ENCODE measurements around the gene PCDHGA2.
"Not testable (repeated sequence)": the region's sequence is repeated elsewhere in the genome, so short reads cannot be mapped to it uniquely, and the experiment has no call there.

The PCDHGA2 gene

DNA sequence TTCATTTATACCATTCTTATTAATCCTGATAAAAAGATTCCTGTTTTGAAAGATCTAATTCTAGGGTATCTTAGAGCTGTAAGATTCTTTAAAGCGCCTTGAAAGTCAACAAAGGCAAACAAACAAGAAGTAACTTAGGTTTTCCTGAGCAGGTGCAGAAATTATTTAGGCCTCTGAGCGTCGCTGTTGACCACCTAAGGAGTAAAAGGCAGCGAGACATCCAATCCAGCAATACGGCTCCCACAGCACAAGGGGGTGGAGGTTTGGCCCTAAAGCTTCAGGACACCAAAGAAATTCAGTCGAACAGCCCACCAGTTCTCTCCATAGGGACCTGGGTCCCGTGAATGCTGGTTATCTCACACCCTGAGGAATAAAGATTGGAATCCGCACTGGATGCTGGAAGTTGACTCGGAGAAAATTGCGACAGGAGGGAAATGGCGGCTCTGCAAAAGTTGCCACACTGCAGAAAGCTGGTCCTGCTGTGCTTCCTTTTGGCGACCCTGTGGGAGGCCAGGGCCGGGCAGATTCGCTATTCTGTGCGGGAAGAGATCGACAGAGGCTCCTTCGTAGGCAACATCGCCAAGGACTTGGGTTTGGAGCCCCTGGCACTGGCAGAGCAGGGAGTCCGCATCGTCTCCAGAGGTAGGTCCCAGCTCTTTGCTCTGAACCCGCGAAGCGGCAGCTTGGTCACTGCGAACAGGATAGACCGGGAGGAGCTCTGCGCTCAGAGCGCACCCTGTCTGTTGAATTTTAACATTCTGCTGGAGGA is at the start of gene PCDHGA2:
Gene PCDHGA2 (plus strand): TSS at position 223 of the 769 bp plus-strand sequence.
- DNase-seq = no peak

- DNase-seq = no peak
Measured at GRCh38 chr5:141298376-141298775, 40.2 kb upstream of the PCDHGA2 start.

DNA sequence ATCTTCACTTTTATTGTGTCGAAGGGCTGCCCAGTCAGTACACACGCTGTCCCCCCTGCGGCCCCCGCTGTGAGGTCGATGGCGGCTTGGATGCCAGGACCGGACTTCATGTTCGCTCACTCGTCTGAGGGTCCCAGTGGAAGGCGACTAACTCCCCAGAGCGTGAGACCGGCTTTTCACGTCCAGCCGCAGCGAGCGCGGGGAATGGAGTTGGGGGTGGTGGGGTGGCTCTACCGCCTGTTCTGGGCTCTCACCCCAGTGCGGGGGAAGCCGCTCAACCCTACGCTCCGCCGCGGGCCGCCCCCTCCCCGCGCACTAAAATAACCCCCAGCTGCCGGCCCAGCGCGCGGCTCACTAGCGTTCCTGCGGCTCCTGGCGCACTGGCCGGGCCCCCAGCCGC is 34.8 kb upstream of the PCDHGA2 start, which contains the start of gene SLC25A2:
Gene SLC25A2 (minus strand): TSS at position 294 of the 400 bp plus-strand sequence. CDS start 184 bp downstream, at position 110.
- DNase-seq = no peak

GRCh38 chr5:141306630-141307029 is 31.9 kb upstream of the PCDHGA2 start:
- no peak for DNase-seq

DNA sequence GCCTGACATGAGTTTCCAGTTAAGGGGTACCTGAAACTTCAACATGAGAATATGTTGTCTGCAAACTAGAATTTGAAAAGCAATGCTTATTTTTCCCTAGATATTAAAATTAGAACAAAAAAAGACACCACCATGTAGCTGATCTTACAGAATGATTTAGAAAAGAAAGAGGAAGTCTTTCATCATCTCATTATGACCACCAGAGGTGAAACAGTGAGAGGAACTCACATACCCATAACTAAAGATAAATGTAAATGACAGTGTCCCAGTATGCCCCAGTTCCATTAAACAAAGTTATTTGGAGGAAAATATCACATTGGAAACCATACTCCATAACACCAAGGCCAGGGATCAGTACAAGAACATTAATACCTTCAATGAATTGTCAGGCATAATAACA is 24.8 kb upstream of the PCDHGA2 start:
- no peak for DNase-seq

- DNase-seq = not testable (repeated sequence)
Measured at GRCh38 chr5:141316963-141317362, 21.6 kb upstream of the PCDHGA2 start.

DNA sequence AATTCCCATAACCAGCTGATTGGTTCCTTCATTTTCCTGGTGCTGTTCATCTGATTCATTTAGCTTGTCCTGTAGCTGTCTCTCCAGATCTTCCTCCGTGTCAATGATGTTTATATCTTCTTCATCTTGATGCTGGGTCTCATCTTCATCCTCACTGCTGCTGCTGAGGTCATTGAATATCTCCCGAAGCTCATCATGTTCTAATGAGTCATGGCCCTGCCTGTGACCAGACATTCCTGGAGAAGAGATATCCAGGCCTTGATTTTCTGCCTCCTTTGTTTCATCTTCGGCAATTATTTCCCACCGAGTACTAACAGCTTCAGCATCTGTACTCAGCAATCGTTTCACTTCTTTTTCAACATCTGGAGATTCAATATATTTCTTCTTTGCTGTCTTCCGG is 19.4 kb upstream of the PCDHGA2 start:
- DNase-seq = no peak

GRCh38 chr5:141319699-141320098 is 18.9 kb upstream of the PCDHGA2 start:
- DNase-seq = no peak

GRCh38 chr5:141320225-141321169 is 18.1 kb upstream of the PCDHGA2 start, which contains the start of gene TAF7:
TAF7 (minus strand) TSS chr5:141320784; CDS start chr5:141320044, 740 bp downstream.
- DNase-seq = peak; percentile 91 to 94

GRCh38 chr5:141322261-141322660 is 16.3 kb upstream of the PCDHGA2 start:
- DNase-seq = no peak

GRCh38 chr5:141326088-141326854 is 12.3 kb upstream of the PCDHGA2 start:
- DNase-seq = no peak

DNA sequence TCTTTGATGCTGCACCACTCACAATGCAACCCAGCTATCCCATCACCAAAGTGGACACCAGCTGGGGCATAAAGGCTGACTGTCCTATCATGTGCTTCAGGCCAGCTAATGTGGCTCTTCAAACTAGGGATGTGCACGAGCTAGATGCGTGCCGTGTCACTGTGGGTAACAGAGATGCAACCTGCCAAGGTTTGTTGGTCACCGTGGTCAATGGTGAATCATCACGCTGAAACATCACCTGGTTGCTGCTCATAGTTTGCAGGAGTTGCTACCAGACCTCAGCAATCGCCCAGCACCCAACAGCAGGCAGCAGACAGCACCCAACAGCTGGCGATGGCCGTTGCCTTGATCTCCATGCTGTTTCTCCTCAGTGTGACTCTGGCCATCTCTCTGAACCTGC is 10.3 kb upstream of the PCDHGA2 start:
- no peak for DNase-seq

DNA sequence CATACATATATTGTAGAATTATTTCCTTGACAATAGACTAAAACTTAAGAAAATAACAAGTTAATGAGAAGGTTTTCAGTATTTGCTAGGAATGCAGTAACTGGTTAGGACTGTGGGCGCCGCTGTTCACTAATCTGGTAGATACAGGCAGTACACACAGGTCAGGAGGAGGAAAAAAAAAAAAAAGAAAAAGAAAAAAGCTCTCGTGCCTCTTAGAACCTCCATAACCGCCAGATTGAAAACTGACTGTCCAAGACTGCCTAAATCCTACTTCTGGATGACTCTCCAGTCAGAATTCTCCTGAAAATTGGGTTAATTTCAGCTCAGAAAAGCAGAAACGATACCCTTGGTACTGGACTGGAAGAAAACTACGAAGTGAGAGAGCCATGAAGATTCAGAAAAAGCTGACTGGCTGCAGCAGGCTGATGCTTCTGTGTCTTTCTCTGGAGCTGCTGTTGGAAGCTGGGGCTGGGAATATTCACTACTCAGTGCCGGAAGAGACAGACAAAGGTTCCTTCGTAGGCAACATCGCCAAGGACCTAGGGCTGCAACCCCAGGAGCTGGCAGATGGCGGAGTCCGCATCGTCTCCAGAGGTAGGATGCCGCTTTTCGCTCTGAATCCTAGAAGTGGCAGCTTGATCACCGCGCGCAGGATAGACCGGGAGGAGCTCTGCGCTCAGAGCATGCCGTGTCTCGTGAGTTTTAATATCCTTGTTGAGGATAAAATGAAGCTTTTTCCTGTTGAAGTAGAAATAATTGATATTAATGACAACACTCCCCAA is 8.1 kb upstream of the PCDHGA2 start, which contains the start of gene PCDHGA1:
Gene PCDHGA1 (plus strand): TSS at position 216 of the 782 bp plus-strand sequence.
- DNase-seq = peak in 1 of 2 experiments; percentile 26

- DNase-seq = not testable (repeated sequence)
Measured at GRCh38 chr5:141332571-141332970, 6.0 kb upstream of the PCDHGA2 start.

- DNase-seq = not testable (repeated sequence)
Measured at GRCh38 chr5:141340781-141341354, 2.3 kb downstream of the PCDHGA2 start.

- no peak for DNase-seq
Measured at GRCh38 chr5:141342773-141343172, 4.2 kb downstream of the PCDHGA2 start.

- DNase-seq = no peak
Measured at GRCh38 chr5:141343242-141343952, 4.8 kb downstream of the PCDHGA2 start, which contains the start of gene PCDHGA3. PCDHGA3 (plus strand) TSS chr5:141343829; CDS start chr5:141344034, 205 bp downstream.

DNA sequence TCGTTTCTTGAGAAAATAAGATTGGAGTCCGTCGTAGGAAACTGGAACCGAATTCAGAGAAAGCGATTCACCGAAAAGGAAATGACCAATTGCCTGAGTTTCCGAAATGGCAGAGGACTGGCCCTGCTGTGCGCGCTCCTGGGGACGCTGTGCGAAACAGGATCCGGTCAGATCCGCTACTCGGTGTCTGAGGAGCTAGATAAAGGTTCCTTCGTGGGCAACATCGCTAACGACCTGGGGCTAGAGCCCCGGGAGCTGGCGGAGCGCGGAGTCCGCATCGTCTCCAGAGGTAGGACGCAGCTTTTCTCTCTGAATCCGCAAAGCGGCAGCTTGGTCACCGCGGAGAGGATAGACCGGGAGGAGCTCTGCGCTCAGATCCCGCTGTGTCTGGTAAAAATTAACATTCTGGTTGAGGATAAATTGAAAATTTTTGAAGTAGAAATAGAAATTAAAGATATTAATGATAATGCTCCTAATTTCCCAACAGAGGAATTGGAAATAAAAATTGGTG is 5.4 kb downstream of the PCDHGA2 start:
- no peak for DNase-seq

DNA sequence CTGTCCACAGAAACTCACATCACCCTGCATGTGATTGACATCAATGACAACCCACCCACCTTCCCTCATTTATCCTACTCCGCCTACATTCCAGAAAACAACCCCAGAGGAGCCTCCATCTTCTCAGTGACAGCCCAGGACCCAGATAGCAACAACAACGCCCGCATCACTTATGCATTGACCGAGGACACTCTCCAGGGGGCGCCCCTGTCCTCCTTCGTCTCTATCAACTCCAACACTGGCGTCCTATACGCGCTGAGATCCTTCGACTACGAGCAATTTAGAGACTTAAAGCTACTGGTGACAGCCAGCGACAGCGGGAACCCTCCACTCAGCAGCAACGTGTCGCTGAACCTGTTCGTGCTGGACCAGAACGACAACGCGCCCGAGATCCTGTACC is 6.8 kb downstream of the PCDHGA2 start:
- DNase-seq = no peak

DNA sequence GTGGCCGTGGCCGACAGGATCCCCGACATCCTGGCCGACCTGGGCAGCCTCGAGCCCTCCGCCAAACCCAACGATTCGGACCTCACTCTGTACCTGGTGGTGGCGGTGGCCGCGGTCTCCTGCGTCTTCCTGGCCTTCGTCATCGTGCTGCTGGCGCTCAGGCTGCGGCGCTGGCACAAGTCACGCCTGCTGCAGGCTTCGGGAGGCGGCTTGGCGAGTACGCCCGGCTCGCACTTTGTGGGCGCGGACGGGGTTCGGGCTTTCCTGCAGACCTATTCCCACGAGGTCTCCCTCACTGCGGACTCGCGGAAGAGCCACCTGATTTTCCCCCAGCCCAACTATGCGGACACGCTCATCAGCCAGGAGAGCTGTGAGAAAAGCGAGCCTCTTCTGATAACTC is 7.5 kb downstream of the PCDHGA2 start:
- DNase-seq = not testable (repeated sequence)
